Activated CD8-positive, alpha-beta memory T cell treated with anti-CD3 and anti-CD28 coated beads for 4 hours (primary cell): ENCODE data around the gene SHISAL2B.
"Not testable (repeated sequence)": the region's sequence is repeated elsewhere in the genome, so short reads cannot be mapped to it uniquely, and the experiment has no call there.

Source experiments
- DNase-seq, 2 donors: peaks; one replicate each; pipeline ENCODE4 v3.0.0-alpha.2; 2020; ENCODE audit warnings: low read depth in 2 of 2

The SHISAL2B gene

DNA sequence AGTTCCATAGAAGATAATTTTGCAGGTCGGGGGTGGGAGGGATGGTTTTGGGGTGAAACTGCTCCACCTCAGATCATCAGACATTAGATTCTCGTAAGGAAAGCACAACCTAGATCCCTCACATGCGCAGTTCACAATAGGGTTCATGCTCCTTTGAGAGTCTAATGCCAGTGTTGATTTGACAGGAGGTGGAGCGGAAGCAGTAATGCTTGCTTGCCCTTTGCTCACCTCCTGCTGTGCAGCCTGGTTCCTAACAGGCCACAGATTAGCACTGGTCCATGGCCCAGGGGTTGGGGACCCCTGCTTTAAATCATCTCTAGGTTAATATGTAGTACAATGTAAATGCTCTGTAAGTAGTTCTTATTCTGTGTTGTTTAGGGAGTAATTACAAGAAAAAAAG, 10.5 kb downstream of the SHISAL2B start:
- no peak for DNase-seq

DNA sequence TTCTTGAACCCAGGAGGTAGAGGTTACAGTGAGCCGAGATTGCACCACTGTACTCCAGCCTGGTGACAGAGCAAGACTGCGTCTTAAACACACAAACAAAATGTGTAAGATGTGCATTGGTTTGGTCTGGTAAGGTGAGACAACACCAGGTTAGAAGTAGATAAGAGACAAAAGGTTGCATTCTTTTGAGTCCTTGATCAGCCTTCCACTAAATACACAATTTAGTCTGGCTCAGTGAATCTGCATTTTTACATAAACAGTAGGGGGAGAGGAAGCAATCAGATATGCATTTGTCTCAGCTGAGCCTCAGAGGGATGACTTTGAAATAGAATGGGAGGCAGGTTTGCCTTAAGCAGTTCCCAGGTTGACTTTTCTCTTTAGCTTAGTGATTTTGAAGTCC, 15.8 kb downstream of the SHISAL2B start:
- not testable (repeated sequence) for DNase-seq

DNA sequence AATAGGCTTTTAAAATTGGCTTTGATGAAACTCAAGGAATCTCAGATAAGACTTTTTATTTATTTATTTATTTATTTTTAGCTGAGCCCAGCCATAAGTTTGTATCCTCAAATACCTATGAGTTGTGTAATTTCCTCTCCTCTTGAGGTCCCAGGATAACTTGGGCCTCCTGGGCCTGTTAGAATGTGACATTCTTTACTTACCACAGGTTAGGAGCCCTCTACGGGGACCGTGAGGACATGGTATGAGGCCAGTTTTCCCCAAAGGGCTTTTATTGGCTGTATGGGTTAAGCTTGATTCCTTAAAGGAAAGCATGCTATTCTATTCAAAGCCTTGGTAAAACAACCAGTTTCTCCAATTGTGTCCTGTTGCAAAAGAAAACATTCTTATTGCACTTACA, 16.9 kb downstream of the SHISAL2B start:
- DNase-seq: no peak

DNA sequence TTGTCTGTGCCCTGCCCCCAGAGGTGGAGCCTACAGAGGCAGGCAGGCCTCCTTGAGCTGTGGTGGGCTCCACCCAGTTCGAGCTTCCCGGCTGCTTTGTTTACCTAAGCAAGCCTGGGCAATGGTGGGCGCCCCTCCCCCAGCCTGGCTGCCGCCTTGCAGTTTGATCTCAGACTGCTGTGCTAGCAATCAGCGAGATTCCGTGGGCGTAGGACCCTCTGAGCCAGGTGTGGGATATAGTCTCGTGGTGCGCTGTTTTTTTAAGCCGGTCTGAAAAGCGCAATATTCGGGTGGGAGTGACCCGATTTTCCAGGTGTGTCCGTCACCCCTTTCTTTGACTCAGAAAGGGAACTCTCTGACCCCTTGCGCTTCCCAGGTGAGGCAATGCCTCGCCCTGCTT, 24.2 kb downstream of the SHISAL2B start:
- not testable (repeated sequence) for DNase-seq

DNA sequence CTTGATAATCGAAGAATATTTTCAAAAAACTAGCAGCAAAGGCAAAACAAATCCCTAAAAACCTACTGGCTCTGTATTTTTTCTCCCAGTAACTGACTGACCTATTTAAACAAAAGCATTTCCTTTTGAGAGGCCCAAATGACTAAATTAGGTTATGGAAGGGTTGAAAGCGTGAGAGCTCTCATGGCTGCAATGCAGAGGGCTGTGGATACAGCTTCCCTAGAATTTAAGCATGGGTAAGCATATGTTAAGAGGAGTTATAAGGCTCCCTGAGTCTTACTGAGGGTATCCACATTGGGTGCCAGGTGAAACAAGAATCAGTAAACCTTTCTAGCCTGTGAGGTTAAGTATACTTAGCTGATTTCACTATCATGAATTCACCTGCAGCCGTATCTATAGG, 32.3 kb downstream of the SHISAL2B start:
- DNase-seq: no peak

DNA sequence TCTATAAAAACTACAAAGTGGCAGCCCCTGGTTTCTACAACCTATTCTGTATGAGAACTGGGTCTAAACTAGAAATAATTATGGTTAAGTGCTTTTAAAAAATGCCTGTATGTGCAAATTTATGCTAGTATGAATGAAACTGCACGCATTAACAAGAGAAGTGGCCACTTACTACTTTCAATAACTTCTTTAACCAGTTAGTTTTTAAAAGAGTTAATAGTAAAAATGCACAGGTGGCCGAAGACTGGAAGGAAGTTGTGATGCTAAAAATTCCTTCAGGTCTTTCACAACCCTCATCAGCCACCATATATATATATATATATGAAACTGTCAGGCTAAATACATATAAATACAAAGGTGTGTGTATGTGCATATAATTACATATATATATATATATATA, 36.8 kb downstream of the SHISAL2B start:
- no peak for DNase-seq

DNA sequence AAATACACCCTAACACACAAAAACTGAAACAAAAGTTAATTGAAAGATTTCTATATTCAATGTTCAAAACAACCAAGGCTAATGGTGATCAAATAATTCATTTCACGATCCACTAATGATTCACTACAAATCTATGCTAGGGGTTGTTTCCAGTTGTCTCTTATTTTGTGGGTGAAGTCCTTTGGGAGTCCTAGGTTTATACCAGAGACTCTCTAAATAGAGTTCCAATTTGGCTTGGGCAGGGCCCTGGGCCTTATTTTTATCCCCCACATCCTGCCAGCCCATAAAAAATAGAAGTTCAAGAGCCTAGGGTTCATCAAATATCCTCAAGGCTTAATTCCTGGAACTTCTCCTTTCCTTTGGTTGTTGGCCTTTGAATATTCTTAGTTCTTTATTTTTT, 52.1 kb downstream of the SHISAL2B start:
- DNase-seq: no peak

DNA sequence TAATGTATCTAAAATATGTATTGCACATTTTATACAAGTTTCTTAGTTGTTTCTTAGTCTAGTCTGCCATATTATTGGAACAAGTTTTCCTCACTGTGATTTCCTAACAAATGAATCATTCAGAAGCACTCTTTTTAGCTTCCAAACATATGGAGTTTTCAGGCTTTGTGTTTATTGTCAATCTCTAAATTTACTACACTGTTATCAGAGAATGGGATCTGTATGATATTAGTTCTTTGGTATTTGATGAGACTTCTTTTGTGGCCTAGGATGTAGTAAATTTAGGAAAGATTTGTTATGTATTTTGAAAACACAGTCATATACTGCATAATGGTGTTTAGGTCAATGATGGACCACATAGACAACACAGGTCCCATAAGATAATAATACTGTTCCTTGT, 52.5 kb downstream of the SHISAL2B start:
- DNase-seq: no peak

DNA sequence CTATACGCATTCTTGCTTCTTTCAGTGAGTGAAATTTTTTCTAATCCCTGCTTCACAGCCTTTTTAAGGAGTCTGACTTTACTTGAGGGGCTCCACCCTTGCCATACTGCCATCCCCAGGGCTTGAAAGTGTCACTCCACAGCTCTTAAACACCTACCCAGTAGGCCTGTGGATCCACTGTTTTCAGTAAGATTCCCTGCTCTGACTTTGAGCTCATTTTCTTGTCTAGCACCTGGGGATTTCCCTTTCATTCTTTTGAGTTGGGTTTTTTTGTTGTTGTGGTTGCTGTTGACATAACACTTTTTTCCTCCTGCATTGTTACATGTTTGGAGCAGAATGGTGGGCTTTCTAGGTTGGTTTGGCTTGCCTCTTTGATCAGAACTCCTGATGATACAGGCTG, 54.6 kb downstream of the SHISAL2B start:
- no peak for DNase-seq

DNA sequence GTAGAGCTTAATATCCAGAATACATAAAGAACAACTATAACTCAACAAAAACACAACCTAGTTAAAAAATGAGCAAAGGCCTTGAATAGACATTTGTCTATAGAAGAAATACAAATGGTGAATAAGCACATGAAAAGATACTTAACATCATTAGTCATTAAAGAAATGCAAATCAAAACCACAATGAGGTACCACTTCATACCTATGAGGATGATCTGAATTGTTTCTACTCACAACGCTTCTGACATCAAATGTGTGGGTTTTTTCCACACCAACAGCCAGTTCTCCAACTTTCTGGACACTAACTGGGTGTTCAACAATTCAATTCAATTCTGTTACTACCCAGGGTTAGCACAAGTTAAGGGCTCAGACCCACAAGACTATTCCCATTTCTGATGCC, 56.1 kb downstream of the SHISAL2B start:
- DNase-seq: no peak

DNA sequence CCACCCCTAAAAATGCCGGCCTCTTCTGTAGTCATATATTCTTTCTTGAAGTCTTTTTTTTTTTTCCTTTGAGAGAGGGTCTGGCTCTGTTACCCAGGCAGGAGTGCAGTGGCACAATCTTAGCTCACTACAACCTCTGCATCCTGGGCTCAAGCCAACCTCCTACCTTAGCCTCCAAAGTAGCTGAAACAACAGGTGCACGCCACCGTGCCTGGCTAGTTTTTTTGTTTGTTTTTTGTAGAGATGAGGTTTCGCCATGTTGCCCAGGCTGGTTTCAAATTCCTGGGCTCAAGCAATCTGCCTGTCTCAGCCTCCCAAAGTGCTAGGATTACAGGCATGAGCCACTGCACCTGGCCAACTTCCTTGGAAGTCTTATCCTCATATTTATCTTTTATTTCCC, 59.1 kb downstream of the SHISAL2B start:
- no peak for DNase-seq

DNA sequence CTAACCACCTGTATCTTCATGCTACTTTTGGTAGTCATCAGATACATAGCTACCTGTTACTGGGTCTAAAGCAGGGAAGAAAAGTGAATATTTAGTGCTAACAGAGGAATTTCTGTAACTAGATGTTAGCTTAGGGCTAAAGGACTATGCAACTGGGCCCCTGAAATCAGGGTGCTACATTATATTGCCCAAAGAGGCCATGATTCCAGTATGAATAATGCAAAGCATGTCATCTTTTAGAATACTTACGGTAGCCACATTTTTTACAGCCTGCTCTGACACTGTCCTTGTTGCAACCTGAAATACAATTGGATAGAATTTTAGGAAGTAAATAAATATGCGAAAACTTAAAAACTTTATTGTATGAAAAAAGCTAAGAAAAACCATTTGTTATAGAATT, 63.8 kb downstream of the SHISAL2B start:
- no peak for DNase-seq

DNA sequence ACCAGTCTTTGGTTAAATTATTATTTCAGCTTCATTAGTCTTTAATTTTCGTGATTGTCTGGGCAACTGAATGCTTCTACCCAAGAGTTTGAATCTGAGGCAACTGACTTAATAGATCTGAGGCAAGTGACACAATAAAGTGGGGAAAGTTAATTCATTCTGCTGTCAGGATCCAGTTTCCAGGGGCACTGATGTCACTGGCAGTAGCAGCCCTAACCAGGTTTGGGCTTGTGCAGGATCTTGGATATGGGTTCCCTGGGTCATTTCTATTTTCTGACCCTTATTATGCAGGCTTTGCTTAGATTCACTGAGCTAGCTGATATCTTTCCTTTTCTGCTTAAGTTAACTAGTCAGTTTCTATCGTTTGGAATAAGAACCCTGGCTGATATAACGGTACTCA, 68.6 kb downstream of the SHISAL2B start:
- no peak for DNase-seq

DNA sequence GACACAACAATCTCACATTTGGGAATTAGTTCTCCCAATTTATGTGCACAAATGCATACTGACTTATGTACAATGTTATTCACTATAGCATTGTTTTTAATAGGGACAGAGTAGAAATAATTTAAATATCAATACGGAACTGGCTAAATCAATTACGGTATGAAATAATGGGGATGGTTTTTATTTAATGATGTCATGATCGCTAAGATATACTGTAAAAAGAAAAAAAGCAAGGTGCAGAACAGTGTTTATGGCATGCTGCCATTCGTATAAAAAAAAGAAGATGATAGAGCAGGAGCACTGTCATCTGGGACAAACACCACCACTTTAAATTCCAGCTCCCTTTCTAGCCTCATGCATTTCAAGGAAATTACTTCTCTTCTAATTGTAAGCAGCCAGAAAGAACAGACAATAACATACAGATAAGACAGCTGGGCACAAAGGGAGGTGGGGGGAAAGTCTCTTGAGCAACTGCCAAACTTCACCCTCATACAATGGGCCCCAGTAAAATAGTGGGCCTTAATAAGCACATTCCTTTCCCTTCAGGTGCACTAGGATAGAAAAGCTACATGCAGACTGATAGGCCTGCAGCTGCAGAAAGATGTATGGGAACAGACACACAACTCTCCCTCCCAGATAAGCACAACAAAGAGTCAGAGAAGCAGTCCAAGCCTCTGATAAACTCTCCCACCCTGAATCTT, 69.8 kb downstream of the SHISAL2B start:
- no peak for DNase-seq

DNA sequence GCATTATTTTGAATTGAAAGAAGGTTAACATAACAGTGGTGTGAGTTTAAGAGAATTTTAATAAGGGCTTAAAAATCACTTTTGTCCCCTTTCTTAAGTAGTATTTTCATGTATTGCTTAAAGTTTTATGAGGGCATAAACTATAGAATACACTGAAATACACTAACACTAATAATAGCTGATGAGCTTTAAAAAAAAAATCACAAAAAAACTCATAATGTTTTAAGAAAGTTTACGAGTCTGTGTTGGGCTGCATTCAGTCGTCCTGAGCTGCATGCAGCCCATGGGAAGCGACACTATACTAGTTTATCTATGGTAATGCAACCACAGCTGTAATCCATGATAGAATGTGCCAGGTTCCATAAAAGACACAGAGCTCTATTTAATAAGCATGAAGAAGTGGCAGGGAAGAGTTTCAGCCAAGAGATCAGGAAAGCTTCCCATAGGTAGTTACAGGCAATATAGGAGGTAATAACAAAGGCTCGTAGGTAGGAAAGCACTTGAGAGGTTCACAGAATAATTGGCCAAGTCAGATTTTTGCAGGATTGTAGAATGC, 73.7 kb downstream of the SHISAL2B start:
- DNase-seq: no peak

DNA sequence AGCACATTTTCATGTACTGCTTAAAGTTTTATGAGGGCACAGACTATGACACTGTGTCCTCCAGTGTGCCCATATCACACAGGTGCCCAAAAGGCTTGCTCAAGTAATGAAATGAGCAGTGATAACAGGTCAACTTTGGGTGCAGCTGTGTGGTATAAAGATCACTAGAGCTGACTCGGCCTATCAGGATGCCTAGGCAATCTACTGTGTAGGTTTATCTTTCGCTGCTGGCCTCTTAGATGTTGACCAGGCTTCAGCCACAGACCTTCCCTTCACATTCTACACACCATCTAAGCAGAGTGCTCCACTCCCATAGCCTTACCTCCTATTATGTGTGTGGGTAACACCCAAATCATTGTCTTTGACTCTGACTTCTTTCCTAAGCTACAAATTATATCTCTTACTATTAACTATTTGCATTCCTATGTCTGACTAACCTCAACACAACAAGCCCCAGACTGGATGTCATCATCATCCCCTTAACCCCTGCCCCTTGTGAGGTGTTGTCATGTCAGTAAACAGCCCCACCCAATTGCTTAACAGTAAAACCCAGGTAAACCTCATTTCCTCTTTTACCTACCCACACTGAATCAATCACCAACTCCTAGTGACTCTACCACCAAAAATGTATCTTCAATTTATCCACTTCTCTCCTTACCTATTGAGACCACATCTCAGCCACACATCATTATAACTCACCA, 75.7 kb downstream of the SHISAL2B start:
- DNase-seq: no peak

DNA sequence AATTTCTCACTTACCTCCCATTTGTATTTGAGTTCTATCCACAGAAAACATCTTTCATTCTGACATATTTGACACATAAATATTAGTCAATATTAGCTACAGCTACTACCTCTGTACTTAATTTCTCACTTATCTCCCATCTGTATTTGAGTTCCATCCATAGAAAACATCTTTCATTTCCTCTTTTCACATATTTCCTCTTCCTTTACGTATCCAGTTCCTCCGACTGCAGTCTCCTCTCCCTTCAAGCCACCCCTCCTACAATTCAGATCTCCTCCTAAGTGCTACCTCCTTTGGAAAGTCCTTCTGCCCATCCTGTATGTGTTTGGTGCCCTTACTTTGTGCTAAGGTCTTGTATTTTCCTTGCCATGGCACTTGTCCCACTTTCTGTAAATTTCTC, 76.6 kb downstream of the SHISAL2B start:
- no peak for DNase-seq
